ENCODE results near the gene WRAP73.

Gene WRAP73

DNA sequence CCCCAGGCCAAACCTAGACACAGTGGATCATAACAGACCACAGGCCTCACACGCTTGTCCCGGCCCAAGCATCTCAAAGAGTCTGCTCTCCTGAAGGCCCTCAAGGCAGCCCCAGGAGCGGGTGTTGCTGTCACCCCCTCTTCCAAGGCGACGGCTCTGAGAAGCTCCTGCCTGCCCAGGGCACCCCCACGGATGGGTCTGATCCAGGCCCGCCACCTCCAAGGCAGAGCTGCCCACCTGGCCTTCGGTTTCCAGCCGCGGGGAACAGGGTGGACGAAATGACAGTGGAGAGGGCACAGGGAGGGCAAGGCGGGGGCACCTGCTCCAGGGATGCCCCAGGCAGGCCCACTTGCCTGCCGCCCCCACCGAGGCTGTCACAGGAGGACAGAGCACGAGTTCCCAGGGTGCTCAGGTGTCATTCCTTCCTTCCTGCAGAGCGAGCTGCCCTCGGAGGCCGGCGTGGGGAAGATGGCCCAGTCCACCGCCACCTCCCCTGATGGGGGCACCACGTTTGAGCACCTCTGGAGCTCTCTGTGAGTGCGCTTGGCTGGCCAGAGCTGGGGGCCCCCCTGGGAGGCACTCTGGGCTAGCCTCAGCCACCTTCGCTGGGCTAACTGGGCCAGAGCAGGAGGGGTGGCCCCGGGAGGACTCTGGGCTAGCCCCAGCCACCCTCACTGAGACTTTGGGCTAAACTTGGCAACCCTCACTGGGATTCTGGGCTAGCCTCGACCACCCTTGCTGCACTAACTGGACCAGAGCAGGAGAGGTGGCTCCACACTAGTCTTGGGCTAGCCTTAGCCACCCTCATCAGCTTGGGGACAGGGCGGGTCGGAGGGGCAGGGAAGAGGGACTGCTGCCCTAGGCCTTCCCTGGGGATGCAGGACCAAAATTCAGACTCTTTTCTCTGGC, 32.2 kb upstream of the WRAP73 start:
- no peak overlapping the region for H3K4me3 ChIP-seq
- TF ChIP-seq, protein P1, sequence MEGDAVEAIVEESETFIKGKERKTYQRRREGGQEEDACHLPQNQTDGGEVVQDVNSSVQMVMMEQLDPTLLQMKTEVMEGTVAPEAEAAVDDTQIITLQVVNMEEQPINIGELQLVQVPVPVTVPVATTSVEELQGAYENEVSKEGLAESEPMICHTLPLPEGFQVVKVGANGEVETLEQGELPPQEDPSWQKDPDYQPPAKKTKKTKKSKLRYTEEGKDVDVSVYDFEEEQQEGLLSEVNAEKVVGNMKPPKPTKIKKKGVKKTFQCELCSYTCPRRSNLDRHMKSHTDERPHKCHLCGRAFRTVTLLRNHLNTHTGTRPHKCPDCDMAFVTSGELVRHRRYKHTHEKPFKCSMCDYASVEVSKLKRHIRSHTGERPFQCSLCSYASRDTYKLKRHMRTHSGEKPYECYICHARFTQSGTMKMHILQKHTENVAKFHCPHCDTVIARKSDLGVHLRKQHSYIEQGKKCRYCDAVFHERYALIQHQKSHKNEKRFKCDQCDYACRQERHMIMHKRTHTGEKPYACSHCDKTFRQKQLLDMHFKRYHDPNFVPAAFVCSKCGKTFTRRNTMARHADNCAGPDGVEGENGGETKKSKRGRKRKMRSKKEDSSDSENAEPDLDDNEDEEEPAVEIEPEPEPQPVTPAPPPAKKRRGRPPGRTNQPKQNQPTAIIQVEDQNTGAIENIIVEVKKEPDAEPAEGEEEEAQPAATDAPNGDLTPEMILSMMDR (IDR thresholded peaks at IDR 0.05): no peak
- no peak for DNase-seq (ENCODE audit: low spot score)
- H3K27ac ChIP-seq: no peak overlapping the region

DNA sequence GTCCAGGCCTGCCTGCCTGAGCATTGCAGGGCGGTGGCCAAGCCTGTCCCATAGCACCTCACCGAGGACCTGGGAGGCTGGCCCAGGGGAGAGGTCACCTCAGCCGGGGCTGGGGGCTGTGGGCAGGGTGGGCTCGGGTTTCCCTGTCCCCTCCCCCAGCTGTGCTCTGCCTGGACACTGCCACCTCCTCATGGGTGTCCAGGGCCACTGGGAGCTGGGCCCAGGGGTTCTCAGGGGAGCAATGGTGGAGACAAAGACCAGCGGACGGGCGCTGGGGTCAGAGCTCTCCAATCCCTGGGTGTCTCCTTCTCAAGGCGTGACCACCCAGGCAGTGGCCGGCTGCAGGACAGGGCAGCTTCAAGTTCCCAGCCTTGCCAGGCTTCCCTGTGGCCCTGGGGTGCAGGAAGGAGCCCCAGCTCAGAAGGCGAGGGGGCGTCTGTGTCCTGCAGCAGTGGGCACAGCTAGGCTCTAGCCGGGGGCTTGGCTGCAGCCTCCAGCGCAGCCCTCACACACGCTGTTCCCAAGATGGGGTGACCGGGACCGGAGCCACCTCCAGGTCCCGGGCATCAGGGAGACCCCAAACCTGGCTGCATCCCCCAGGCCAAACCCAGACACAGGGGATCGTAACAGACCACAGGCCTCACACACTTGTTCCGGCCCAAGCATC, 31.5 kb upstream of the WRAP73 start:
- Histone ChIP-seq H3K4me3 (no peak overlapping the region), H3K27ac (no peak overlapping the region)
- DNase-seq (ENCODE audit: low spot score): no peak
- TF ChIP-seq, protein P1 (IDR thresholded peaks at IDR 0.05): no peak

DNA sequence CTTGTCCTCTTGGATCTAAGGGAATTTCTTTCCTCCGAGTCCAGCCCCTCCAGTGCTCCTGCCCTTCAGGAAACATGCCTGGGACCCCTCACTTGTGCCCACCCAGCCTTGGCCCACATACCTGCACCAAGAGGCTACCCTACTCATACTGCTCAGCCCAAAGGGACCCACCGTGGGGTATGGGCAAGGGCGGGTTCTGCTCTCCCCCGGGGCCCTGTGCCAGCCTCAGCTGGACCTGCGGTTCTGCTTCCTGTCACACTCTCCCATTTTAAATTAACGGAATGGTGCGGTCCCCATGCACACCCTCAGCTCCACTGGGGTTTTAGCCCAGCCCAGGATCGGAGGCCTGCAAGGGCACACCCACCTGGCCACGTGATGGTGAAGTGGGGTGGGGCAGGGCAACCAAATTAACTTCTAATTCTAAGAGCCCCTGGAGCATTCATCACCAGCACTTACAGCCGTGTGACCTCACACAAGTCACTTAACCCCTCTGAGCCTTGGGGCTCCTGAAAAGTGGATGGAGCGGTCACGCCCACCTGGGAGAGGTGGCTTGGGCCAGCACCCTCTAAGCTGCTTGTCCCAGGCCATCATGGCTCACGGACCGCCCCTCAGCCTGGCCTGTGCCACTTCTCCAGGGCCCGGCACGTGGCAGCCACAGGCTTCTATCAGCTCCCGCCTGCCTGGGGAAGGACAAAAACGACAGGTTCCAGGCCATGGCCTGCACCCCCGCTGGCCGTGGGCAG, 30.8 kb upstream of the WRAP73 start:
- Histone ChIP-seq H3K4me3 (no peak overlapping the region), H3K27ac (no peak overlapping the region)
- no peak for DNase-seq (ENCODE audit: low spot score)
- TF ChIP-seq, protein P1 (IDR thresholded peaks at IDR 0.05): no peak

DNA sequence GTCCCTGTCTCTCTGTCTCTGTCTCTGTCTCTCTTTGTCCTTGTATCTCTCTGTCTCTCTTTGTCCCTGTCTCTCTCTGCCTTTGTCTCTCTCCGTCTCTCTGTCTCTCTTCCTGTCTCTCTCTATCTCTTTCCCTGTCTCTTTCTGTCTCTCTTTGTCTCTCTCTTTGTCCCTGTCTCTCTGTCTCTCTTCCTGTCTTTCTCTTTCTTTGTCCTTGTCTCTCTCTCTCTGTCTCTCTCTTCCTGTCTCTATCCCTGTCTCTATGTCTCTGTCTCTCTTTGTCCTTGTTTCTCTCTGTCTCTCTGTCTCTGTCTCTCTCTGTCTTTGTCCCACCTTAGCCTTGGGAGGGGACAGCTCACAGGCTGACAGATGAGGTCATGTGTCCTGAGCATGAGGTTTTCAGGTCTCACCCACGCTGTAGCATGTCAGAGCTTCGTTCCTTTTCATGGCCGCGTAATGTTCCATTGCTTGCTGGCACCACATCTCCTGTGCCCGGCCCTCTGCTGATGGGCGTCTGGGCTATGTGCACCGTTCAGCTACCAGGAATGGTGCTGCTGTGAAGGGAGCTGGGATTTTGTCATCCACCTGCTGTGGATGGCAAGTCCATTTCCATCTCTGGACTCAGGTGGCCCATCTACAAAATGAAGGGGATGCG, 30.0 kb upstream of the WRAP73 start:
- DNase-seq (ENCODE audit: low spot score): no peak
- TF ChIP-seq, protein P1 (IDR thresholded peaks at IDR 0.05): no peak
- Histone ChIP-seq H3K27ac (no peak overlapping the region), H3K4me3 (no peak overlapping the region)

DNA sequence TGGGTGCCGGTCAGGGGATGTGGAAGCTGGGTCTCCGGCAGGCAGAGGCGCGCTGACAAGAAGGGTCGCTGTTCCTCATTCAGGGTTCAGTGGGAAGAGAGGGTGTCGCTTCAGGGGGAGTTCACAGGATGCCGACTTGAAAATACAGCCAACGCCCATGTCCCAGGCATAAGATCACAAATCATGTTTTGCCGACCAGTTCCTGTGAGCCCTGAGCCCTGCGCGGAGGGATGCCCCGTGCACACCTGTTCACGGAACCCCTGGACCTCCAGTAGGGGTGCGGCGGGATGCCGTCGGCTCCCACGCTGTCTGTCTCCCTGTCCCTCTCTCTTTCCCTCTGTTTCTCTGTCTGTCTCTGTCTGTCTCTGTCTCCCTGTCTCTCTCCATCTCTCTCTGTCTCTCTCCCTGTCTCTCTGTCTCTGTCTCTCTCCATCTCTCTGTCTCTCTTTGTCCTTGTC, 29.2 kb upstream of the WRAP73 start:
- Histone ChIP-seq H3K27ac (no peak overlapping the region), H3K4me3 (no peak overlapping the region)
- TF ChIP-seq, protein P1 (IDR thresholded peaks at IDR 0.05): no peak
- DNase-seq (ENCODE audit: low spot score): no peak

DNA sequence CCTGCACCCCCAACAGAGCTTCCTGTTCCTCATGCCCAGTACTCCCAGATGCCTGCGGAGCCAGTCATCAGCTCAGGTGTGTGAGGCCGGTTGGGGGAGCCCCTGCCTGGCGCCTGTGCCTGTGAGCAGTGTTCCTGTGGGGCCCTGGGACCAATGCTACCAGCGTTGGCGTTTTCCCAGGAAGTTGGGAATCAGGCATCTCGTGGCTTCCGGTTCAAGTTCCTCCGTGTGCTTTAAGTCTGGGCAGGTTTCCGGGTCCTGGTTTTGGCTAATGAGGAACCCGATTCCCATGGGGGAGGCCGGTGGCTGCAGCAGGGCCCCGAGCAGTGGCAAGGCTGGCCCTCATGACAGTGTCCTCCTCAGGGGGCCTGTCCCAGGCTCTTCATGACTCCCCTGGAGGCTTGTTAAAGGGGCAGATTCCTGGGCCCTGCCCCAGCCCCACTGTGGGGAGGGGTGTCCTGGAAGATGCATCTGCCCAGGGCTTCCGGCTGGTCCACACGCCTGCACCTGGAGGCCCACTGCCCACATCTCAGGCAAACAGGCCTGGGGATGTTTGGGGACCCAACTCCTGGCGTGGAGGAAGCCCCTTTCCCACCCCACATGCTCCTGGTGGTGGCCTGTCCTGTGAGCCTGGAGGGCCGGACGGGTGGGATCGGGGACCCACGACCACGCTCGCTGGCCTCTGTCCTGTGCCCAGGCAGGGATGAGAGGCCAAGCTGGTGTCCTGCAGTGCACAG, 28.6 kb upstream of the WRAP73 start:
- Histone ChIP-seq H3K4me3 (no peak overlapping the region), H3K27ac (no peak overlapping the region)
- DNase-seq (ENCODE audit: low spot score): no peak
- TF ChIP-seq, protein P1 (IDR thresholded peaks at IDR 0.05): no peak
